ENCODE measurements around the gene NKX3-2.

Gene NKX3-2

DNA sequence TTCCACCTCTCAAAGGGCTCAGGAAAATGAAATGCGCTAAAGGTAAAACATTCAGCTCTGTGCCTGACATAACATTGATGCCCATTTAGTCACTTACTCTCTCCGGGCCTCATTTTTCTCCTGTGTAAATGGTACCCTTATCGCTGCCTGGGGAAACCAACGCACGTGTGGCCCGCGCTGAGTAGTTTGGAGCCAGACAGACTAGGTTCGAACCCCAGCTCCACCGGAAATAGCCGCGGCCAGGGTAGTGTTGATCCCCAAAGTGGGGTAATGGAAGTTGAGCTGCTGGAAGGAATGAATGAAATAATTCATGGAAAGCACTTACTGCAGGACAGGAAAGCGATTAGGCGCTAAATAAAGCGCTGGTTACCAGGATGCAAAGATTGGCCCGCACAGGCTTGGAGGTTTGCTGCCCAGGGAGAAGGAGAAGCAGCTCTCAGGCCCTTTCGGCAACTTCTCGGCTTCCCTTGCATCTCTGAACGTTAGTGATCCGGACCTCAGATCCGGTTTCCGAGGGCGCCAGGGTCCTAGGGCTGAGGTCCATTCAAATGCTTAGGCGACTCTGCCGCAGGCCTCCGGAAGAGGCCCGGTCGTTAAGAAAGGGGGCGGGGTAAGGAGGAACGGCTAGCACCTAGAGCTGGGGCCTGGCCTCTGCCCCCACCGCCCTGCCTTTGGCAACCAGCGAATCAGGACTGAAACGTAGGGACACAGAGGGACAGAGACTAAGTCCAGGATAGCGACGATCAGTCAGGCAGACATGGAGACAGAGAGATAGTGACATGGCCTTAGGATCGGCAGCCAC is 13.3 kb downstream of the NKX3-2 start:
- TF ChIP-seq GATA2 (IDR thresholded peaks at IDR 0.05; ENCODE audit: low read depth, low read length) (no peak), GATA3 (IDR thresholded peaks at IDR 0.05; ENCODE audit: low read depth, low read length) (no peak)

DNA sequence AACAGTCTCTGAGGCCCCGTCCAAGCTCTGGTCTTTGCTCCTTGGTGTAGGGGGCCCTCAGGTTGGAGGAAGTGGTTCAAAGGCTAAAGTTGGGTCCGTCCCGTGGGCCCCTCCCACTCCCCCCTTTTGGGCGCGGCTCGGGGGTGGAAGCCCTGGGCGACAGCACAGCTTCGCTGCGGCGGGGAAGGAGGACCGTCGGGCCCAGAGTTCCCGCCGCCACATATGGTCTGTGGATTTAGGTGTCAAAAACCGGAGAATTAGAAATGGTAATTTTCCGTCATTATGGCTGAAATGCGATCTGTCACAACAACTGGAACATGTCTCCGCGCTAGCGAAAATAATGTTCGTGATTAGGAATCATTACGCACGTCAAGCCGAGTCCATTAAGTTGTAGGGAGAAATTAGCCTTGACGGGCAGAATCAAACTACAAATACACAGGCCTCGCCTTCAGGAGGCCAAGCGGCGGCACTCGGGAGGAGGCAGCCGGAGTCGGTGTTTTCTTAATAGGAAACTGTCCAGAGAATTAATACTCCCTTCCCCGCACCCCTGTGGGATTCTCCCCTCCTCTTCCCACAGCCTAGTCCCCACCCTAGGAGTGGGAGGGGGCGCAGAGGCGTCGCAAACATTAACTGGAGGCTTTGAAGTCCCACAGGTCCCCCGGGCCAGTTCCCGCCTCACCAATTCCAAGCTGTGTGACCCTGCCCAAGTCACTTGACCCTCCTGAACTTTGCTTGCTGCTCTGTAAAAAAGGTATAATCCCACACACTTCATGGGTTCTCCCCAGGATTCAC is 15.0 kb downstream of the NKX3-2 start:
- TF ChIP-seq GATA3 (IDR thresholded peaks at IDR 0.05; ENCODE audit: low read depth, low read length) = no peak
- no peak for TF ChIP-seq GATA2 (IDR thresholded peaks at IDR 0.05; ENCODE audit: low read depth, low read length)

DNA sequence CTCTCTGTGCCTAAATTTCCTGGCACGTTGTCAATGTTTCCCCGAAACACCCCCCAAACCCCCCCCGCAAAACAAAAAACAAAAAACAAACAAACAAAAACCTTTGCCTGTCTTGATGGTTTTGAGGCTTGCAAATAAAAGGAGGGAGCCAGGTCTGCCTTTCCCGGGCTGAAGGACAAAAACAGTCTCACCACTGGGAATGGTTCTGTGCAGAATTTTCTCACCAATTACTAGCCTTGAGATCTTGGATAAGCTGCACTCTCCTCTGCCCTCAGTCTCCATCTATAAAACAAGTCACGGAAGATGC is 15.5 kb downstream of the NKX3-2 start:
- no peak for TF ChIP-seq GATA2 (IDR thresholded peaks at IDR 0.05; ENCODE audit: low read depth, low read length)
- no peak for TF ChIP-seq GATA3 (IDR thresholded peaks at IDR 0.05; ENCODE audit: low read depth, low read length)

DNA sequence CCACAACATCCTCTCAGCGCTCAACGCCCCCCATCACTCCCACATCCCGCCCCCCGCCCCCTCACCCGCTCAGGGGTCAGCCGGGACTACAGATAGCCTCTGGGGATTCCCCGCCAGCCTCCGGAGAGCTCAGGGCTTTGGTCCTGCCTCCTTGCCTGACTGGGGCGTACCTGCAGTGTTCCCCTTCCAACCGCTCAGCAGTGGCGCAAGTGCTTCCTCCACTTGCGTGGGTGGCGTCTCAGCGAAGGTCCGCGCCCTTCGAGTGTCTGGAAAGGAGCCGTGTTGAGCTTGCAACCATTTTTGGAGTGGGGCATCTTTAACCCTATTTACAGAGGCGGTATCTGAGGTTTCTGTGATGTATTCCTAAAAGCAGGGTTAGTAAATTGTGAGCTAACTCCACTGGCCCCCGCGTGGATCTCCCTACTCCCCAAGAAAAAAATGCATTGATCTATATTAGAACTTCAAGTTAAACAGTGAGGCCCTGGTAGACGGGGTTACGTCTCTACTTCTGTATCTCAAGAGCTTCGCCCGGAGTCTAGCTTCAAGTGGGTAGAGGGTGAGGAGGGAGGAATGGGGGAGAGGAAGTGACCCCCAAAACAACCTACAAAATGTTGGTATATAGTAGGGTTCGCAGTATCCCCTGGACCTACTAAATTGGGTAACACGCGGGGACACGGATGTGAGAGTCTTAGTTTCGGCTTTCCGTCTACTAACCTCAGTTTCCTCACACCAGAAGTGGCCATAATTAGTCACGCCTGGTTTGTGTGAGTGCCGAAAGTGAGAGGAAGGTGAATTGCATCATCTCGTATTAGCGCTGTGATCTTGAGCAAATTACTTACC is 16.1 kb downstream of the NKX3-2 start:
- TF ChIP-seq GATA3 (IDR thresholded peaks at IDR 0.05; ENCODE audit: low read depth, low read length) (no peak), GATA2 (IDR thresholded peaks at IDR 0.05; ENCODE audit: low read depth, low read length) (no peak)

DNA sequence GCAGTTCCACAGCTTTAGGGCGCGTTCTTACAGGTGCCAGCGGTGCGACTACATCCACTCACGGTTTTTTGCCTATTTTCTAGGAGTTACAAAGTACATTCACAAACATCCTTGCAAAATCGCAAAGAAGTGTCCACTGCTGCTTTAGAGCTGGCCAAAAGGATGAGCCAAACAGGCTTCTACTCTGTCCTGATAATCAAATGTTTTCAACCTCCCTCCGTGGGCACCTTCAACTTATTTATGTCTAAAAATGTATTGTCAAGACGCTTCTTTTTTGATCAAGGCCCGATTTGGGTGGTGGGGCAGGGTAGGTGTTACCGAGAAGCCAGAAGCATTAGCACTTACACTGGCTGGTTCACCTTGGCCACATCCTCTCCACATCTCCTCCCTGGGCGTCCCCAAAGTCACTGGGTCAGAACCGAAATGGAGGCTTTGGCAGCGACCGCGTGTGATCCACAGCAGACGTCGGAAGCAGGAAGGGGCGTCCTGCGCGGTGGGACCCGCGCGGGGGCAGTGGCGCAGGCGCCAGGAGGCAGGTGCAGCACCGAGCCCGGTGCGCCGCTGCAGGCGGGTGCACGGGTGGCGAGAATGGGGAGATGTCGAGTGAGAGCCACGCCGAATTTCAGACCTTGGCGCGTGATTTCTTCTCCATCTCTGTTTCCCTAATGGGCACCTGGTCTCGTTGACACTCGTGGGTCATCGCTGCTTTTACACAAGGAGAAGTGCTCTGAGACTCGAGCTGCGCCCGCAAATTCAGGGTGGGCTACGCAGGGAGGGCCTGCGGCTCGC is 16.9 kb downstream of the NKX3-2 start:
- TF ChIP-seq GATA2 (IDR thresholded peaks at IDR 0.05; ENCODE audit: low read depth, low read length) = no peak
- no peak for TF ChIP-seq GATA3 (IDR thresholded peaks at IDR 0.05; ENCODE audit: low read depth, low read length)

DNA sequence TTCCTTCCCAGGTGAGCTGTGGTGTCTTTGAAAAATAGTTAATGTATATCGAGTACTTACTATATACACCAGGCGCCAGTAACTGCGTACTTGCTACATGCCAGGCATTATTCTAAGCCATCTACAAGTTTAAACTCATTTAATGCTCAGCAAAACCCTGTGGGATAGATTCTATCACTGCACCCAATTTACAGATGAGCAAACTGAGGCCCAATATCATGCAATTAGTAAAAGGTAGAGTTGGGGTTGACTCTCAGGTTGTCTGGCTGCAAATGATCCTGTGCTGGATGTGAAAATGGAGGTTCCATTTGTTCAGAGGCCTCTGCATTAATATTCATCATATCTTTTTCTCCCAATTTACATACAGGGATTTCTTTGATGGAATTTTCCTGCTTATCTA is 17.6 kb downstream of the NKX3-2 start:
- no peak for TF ChIP-seq GATA3 (IDR thresholded peaks at IDR 0.05; ENCODE audit: low read depth, low read length)
- no peak for TF ChIP-seq GATA2 (IDR thresholded peaks at IDR 0.05; ENCODE audit: low read depth, low read length)

DNA sequence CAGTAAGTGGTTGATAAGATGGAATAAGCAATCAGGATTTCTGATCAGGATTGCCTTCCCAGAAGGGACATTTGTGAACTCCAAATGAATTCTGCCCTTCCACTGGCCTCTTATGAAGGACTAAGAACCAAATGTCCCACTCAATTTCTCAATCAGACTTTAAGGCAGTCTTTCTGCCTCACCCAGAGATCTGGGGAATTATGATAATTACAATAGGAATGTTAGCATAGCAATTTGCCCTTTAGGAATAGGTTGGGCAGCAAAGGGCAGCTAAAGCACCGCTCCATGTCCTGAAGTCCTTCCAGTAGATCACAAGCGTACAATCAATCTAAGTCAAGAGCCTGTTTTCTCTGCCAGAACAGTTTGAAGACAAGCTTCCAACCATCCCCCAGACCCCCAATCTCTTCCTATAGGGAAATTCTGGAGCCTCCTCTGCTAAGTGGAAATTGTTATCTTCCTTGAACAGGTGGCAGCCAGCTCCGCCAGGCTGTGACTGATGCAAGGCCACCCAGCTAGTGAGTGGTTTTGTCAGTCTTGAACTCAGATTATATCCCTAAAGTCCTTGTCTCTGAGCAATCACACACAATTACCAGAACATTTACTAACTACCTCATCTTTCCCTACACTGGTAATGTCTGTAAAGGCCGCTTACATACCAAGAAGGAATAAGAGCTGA is 18.6 kb downstream of the NKX3-2 start:
- no peak for TF ChIP-seq GATA3 (IDR thresholded peaks at IDR 0.05; ENCODE audit: low read depth, low read length)
- no peak for TF ChIP-seq GATA2 (IDR thresholded peaks at IDR 0.05; ENCODE audit: low read depth, low read length)

DNA sequence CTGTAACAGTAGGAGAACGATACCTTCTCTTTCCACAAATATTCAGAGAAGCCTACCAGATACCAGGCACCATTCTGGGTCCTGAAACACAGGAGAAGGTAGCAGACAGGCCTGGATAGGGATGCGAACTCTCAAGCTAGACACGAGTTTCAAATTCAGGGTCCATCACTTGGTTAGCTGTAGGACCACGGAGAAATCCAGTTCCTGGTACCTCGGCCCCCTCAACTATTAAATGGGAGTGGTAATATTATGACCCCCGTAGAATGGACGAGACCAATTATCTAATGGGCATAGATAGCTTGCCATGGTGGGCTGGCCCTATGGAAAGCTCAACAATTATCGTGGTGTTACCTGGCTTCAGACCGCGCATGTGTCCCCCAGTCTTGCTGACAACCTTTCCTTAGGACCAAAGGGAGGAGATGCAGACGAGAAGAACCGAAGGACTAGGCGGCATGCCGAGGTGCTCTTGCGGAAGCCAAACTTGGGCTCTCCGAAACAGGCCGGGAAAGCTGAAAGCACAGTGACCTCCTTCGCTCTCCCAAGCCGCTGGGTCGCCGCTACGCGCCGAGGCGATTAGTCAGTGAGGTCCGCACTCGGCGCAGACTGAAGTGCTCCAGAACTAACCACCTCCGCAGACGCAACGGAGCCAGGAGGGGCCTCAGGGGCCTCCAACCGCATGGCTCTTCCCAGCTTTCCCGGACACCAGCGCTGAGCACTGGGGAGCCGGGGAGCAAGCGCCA is 19.6 kb downstream of the NKX3-2 start:
- no peak for TF ChIP-seq GATA2 (IDR thresholded peaks at IDR 0.05; ENCODE audit: low read depth, low read length)
- TF ChIP-seq GATA3 (IDR thresholded peaks at IDR 0.05; ENCODE audit: low read depth, low read length) = no peak

DNA sequence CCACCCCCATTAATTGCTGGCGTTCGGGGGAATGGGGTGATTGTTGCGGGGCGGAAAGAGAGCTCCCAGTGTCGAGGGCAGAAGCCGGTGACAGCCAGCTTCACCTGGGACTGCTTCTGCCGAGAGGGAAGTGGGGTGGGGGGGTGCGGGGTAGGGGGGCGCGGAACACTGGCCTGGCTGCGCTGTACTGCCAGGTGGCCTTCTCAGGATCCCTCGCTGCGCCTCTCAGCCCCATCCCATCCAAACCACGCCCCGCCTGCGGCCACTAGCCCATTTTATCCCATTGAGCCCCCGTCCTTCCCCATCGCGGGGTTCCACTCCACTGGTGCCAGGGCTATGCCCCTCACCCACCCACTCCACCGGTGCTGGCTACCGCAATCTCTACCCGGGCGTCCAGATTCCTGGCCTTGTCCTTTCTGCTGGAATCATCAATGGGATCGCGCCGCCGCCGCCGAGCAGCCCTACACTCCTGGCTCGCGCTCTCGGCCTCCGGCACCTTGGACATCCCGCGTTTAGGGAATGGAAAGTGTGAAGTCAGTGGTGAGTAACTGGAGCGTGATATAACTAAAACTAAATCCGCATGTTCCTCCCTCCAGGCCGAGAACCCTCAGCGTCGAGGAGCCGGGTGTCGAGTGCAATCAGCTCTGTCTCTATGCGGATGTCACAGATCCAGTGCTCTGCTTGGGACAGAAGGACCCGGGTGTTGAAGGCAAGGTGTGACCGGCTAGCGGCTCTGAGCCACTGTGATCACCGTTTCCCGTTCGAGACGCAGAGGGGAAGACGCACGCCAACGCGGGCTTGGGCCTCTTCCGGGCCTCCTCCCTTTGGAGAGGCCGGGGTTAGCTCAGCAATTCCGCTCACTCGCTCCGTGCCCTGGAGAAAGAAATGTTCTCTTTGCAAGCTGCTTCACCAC is 20.5 kb downstream of the NKX3-2 start:
- TF ChIP-seq GATA2 (IDR thresholded peaks at IDR 0.05; ENCODE audit: low read depth, low read length) (no peak), GATA3 (IDR thresholded peaks at IDR 0.05; ENCODE audit: low read depth, low read length) (no peak)

DNA sequence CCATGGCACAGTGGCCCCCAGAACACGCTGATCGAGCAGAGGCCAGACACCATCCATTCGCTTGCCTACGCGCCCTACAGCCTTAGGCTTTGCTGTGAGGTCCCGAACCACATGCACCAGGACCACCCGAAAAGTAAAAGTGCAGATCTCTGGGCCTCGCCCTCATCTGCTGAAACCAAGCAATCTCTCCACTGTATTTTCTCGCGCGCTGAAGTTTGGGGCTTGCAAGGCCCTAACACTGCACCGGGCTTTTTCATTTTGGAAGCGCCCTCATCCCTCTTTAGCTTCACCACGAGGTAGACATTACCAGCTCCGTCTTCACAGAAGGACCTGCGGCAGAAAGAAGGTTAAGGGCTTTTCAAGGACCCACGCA is 21.2 kb downstream of the NKX3-2 start:
- no peak for TF ChIP-seq GATA3 (IDR thresholded peaks at IDR 0.05; ENCODE audit: low read depth, low read length)
- no peak for TF ChIP-seq GATA2 (IDR thresholded peaks at IDR 0.05; ENCODE audit: low read depth, low read length)

DNA sequence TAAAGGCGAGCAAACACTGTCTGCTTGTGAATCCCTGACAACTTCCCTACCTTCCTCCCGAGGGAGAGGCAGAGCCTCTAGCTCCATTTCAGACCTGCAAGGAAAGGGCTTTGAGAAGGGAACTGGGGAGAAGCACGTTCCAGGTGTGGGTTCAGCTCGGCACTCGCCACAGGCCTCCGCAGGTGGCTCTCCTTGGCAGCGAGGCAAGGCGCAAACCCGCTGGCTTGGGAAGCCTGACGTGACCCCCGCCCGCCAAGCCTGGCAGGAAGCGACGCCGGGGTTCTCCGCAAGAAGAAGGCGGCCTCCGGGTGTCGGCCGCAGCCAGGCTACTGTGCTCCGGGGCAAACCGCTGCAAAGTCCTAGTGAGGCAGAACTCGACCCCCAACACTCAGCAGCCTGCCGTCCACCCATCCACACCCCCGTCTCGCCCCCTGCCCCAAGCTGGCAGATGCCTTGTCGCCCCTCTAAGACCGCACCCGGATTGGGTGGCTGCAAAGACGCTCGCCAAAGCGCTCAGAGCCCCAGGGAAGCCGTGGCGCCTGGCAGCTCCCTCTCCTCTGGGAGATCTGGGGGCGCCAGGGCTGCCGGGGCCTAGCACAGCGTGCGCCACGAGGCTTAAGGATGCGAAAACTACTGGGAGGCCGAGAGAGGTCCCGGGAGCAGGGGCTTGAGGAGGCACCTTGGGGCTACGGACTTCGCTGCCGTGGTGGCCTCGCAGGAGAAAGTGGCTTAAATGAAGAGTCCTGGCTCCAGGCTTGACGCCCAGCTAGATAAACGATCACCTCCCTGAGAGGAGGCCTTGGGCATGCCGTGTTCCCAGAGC is 21.8 kb downstream of the NKX3-2 start:
- TF ChIP-seq GATA2 (IDR thresholded peaks at IDR 0.05; ENCODE audit: low read depth, low read length) = no peak
- TF ChIP-seq GATA3 (IDR thresholded peaks at IDR 0.05; ENCODE audit: low read depth, low read length) = no peak

Measured in SH-SY5Y (cell line).